C4-2B (cell line): ENCODE data around the gene OPTC.

ENCODE experiments used
- H3K27ac ChIP-seq: fragments of 450-650 bp; 2 replicates; pipeline ENCODE4 v1.5.1; 2017
- ZFX ChIP-seq: fragments of 450-650 bp; IDR thresholded peaks from 2 replicates; pipeline ENCODE4 v1.6.1; 2017
- TF ChIP-seq, protein P1 (sequence below): fragments of 450-650 bp; conservative IDR thresholded peaks from 2 replicates; pipeline ENCODE4 v1.5.1; 2017; ENCODE audit warnings: mild to moderate bottlenecking

Gene OPTC

DNA sequence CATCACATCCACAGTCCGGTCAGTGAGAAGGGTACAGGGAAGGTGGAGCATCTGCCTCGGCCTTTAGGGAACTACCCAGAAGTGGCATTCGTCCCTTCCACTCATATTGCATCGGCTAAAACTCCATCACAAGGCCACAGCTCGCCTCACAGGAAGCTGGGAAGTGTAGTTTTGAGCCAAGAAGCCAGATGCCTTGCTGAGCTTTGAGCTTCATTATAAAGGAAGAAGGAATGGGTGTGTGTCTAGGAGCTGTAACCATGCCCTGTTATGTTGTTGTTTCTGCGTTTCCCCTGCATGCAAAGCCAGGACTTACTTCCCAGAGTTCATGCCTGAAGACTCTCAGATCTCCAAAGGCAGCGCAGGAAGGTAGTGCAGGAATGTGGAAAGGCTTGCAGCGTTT lies 61.1 kb downstream of the OPTC start:
- H3K27ac ChIP-seq = no peak overlapping the region
- no peak for TF ChIP-seq ZFX
- TF ChIP-seq, protein P1, sequence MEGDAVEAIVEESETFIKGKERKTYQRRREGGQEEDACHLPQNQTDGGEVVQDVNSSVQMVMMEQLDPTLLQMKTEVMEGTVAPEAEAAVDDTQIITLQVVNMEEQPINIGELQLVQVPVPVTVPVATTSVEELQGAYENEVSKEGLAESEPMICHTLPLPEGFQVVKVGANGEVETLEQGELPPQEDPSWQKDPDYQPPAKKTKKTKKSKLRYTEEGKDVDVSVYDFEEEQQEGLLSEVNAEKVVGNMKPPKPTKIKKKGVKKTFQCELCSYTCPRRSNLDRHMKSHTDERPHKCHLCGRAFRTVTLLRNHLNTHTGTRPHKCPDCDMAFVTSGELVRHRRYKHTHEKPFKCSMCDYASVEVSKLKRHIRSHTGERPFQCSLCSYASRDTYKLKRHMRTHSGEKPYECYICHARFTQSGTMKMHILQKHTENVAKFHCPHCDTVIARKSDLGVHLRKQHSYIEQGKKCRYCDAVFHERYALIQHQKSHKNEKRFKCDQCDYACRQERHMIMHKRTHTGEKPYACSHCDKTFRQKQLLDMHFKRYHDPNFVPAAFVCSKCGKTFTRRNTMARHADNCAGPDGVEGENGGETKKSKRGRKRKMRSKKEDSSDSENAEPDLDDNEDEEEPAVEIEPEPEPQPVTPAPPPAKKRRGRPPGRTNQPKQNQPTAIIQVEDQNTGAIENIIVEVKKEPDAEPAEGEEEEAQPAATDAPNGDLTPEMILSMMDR = no peak

GRCh38 chr1:203555511-203556046 lies 61.6 kb downstream of the OPTC start:
- TF ChIP-seq, protein P1 = no peak
- no peak overlapping the region for H3K27ac ChIP-seq

DNA sequence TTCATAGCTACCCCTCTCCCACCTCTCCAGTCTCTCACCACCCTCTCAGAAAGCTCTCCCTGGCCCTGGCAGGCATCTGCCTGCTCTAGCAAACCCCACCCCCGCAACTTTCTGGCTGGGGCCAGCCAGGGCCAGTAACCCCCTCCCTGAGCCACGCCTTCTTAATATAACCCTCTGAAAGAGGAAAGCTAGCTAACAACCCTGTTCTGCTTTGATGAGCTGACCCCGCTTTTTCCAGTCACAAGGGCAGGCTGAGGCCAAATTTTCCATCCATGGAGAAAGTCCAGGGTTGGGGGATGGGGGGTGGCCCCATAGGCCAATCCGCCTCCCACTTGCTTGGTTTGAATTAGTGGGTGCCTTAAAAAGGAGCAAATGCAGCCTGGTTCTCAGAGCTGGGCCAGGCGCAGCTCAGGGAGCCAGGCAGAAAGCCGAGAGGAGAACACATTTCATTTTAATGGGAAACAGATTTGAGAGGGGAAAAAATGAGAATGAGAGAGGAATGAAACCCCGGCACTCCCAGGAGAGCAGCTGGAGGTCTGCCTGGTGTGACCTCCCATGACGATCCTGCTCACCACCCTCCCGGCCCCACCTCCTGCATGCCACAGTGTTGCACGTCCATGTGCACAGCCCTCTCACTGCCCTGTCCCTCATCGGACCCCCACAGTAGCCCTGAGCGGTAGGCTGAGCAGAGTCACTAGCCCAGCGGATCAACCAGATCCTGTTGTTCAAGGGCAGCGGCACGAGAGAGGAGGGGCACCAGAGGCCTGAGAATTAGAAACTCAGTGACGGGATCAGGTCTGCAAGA lies 62.3 kb downstream of the OPTC start:
- TF ChIP-seq, protein P1 = no peak
- TF ChIP-seq ZFX = no peak
- no peak overlapping the region for H3K27ac ChIP-seq

GRCh38 chr1:203557390-203557789 lies 63.4 kb downstream of the OPTC start:
- no peak for TF ChIP-seq ZFX
- TF ChIP-seq, protein P1 = no peak
- no peak overlapping the region for H3K27ac ChIP-seq

GRCh38 chr1:203558064-203558760 lies 64.3 kb downstream of the OPTC start:
- TF ChIP-seq, protein P1 = no peak
- TF ChIP-seq ZFX = no peak
- no peak overlapping the region for H3K27ac ChIP-seq
